HG02885 (cell line): ENCODE results near the gene RBP5.

Experiments used
- ATAC-seq: cut with Tn5 transposase; IDR thresholded peaks from one replicate; pipeline ENCODE4 v1.9.1; 2021; ENCODE audit warnings: mild to moderate bottlenecking; ENCODE audit not compliant: unreplicated experiment, poor library complexity

Gene RBP5

DNA sequence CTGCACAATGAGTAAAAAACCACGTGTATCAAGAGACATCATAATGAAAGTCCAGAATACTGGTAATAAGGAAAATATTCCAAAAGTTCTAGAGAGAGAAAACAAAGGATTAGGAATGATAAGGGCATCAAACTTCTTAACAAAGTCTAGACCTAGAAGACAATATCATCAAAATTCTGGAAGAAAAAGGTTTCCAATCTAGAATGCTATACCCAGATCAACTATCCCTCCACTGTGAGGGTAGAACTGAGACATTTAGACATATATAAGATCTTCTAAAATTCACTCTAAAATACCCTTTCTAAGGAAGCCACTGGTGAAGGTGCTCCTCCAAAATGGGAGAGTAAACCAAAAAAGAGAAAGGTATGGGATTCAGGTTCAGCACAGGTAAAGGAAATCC, 22.6 kb downstream of the RBP5 start:
- no peak for ATAC-seq

DNA sequence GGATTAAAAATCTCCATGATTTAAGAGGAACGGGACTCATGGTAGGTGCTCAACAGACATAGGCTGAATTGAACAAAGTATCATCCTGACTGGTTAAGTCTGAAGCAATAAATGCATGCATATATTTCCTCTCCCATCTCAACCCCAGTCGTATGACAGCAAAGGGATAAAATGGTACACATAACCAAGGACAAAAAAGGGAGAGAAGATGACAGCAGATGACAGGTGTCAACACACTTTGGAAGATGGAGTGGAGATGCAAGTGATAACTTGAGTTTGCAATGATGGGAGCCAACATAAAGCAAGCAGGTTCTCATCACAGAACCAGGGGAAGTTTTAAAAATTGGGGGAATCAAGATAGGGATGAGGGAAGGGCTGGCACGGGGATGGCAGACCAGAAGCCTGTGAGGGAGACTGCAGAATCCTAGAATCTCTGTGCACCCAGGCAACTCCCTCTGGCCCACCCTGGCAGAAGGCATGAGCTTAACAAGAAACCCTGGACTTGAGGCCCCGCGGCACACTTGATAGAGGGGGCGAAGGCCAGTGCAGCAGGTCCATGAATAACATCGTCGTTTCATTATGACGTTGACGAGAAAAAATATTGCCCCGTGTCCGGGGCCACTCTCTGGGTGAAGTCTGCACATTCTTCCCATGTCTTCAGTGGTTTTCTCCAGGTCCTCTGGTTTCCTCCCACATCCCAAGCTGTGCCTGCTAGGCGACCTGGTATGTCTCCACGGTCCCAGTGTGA, 24.7 kb downstream of the RBP5 start:
- ATAC-seq, result no peak

- no peak for ATAC-seq
Observed at GRCh38 chr12:7102582-7102981, 26.1 kb downstream of the RBP5 start.

DNA sequence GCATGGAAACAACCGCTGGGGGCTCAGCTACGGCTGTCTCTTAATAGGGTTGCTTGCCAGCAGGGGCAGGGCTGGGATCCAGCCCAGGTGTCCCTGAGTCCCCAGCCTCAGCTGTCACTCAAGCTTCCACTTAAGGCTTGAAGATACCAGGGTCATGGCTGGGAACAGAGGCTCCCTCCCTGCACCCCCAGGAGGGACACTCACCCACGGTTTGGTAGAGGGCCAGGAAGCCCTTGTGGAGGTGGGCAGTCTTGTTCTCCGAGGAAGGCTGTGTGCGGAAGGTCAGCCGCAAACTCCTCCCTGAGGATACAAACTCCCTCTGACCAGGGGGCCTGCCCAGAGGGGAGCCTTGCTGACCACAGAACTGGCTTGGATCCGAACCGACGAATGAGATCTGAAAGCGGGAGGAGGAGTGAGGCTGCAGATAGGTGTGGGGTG, 27.0 kb downstream of the RBP5 start:
- no peak for ATAC-seq

DNA sequence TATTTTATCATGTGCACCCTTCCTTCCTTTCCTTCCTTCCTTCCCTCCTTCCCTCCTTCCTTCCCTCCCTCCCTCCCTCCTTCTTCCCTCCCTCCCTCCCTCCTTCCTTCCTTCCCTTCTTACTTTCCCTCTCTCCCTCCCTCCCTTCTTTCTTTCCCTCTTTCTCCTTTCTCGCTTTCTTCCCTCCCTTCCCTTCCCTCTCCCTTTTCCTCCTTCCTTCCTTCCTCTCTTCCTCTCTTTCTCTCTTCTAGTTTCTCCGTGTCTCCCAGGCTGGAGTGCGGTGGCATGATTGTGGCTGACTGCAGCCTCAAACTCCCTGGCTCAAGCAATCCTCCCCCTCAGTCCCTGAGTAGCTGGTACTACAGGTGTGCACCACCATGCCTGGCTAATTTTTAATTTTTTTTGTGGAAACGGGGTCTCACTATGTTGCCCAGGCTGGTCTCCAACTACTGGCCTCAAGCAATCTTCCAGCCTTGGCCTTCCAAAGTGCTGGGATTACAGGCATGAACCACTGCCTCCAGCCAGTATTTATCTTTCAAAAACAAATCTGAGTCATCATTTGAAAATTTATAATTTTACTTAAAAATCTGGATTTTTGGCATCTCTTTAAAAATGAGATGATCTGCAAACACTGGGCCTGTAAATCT, 27.5 kb downstream of the RBP5 start:
- ATAC-seq, result no peak

DNA sequence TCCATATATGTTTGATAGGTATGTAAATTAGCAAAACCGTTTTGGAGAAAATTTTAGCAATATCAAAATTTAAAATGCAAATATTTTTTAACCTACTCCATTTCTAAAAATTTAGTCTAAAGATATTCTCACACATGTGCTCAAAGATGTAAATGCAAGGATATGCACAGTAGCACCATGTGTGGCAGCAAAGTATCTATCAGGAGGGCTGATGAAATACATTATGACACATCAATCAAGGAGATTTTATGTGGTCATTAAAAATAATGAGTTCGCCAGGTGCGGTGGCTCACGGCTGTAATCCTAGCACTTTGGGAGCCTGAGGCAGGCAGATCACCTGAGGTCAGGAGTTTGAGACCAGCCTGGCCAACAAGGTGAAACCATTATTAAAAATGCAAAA, 28.4 kb downstream of the RBP5 start:
- ATAC-seq, result no peak

- no peak for ATAC-seq
Observed at GRCh38 chr12:7099290-7099996, 29.2 kb downstream of the RBP5 start.

DNA sequence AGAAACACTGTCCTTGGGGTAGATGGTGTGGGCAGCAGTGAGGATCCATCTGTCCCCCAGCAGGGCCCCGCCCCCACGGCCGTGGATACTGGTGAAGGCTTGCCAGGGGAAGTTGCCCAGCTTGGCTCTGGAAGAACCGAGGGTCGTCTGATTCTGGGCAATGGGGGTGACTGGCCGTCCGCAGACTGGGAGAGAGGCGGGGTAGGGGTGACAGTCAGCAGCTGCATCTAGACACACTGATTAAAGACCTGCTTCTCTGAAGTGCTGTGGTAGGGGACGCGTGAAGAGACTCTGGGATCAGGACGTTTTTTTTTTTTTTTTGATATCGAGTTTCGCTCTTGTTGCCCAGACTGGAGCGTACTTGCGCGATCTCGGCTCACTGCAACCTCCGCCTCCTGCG, 31.7 kb downstream of the RBP5 start:
- no peak for ATAC-seq

GRCh38 chr12:7096006-7096932, 32.4 kb downstream of the RBP5 start:
- no peak for ATAC-seq

DNA sequence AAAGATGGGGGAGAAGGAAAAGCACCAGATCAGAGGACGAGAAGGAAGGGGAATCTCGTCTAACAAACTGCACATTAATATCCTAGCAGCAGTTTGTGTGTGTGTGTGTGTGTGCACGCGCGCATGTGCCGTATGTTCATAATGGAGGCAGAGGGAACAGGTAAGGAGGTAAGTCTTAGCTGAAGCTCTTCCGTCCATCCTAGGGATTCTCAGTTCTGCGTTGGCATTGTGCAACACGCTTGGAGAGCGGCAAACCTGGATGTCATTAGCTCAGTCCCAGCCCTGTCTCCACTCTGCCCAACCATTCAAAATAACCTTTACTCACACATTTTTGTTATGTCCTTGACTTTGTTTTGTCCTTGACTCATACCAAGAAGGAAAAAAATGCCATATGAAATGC, 34.8 kb downstream of the RBP5 start:
- no peak for ATAC-seq

DNA sequence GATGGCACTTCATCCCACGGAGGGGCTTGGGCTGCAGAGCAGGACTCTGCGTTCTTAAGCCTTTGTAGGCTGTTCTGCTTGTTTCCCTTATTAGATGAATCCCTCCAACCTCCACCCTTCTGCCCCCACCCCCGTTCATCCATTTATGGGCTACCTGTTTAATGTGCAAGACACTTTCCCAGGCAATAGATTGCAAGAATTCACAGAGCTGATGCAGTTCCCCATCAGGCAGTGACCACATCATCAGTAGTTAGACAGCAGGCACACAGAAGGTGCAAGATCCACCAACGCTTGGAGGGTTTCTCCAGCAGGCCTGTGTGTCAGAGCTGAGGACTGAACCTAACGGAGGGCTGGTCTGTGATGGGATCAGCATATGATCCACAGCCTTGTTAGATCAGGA, 35.2 kb downstream of the RBP5 start:
- no peak for ATAC-seq

- ATAC-seq, result no peak
Observed at GRCh38 chr12:7092986-7093460, 35.7 kb downstream of the RBP5 start.

DNA sequence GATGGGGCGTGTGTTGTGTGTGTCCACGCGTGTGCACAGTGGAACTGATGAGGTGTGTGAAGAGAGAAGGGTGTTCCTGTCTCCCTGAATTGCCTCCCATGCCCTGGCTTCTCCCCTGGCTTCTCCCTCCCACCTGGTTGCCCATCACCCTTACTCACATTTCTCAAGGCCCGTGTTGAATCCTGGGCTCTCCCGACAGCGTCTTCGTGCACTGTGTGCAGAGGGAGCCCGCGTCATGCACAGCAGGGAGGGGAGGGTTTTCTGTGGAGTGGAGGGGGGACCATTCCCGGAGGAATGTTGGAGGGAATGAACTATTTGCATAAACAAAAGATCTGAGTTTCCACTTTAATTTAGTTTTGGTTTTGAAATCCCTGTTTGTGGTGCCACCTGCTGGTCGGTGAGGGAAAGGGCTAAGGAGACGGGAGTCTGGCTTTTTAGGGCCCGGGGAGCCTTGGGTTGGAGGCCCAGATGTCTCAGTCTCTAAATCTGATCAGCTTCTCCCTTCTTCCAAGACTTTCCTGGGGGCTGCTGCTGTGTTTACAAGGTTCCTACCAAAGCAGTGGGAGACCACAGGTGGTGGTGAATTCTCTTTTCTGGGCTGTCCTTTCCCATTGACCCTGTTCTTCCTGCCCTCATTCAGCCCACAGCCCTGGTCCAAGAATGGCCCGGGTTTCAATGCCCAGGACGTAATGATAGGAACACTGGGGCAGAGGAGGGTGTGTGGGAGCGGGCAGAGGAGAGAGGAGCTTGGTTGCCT, 36.3 kb downstream of the RBP5 start, which contains the start of gene C1R:
Gene C1R (minus strand): TSS at position 217 of the 757 bp plus-strand sequence. CDS start 57 bp downstream, at position 160.
- no peak for ATAC-seq

- no peak for ATAC-seq
Observed at GRCh38 chr12:7091660-7092228, 36.9 kb downstream of the RBP5 start.

GRCh38 chr12:7091171-7091570, 37.5 kb downstream of the RBP5 start:
- ATAC-seq, result no peak

DNA sequence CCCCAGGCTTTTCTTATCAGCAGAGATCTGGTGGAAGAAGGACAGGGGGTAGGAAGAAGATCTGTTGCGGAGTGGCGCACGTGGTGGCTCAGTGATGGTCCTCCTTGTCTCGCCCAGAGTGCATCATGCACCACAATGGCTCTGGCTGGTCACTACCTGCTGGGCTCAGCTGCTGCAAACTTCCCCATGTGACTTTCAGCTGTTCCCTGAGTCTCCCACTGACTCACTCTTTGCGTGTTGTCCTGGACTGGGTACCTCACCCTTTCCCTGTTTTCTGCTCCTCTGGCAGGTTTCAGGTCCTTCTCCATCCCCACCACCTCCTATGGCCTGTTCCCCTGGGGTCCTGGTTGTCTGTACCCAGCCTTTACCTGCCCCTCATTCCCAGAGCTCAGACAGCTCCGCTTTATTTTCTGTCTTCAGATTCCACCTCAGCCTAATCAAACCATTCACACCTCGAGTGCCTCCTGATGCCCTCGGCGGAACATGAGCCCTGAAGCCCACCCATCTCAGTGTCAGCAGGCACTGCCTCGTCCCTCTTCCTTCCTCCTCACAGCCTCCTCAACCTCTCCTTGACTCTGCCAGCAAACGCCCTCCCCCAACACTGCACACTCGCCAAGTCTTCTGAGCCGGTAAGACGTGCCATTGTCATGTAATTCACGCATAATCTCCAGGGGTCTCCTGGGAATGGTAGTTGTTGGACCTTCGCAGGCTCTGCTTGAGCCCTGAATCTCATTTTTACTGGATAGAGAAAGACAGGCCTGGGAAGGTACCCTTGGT, 38.3 kb downstream of the RBP5 start:
- ATAC-seq, result no peak

GRCh38 chr12:7089196-7089871, 39.4 kb downstream of the RBP5 start:
- no peak for ATAC-seq

- ATAC-seq, result no peak
Observed at GRCh38 chr12:7083125-7083524, 45.6 kb downstream of the RBP5 start.
